A549 (cell line): Measurements from ENCODE around the gene TMEM183A. TPM values are rescaled to one million over a fixed set of nuclear protein-coding genes. Genes with fewer than 3 reads are reported as not detected.
"Not testable (repeated sequence)": the region's sequence is repeated elsewhere in the genome, so short reads cannot be mapped to it uniquely, and the experiment has no call there.

ENCODE experiments used
- ATAC-seq, 2 experiments: fragments of 200-7000 bp in 1 of 2; fragments of >200 bp in 1 of 2; cut with Nextera tagmentation in 1 of 2; cut with Tn5 transposase in 1 of 2; 3 replicates each; pipeline versions ENCODE4 v1.8.0 to v1.9.1; 2018 to 2020; ENCODE audit warnings: mild to moderate bottlenecking in 1 of 2, moderate library complexity in 1 of 2
- CTCF ChIA-PET: fragments of 300-600 bp; sonication (Branson Sonifier 250); formaldehyde crosslinking; extraction: SDS; loops from one replicate; lab custom pipeline; 2021; ENCODE audit warnings: antibody characterized with exemption, inconsistent platforms; lab: Yijun Ruan, JAX
- POLR2A ChIA-PET: fragments of 350-600 bp; formaldehyde crosslinking; extraction: SDS; loops from one replicate; lab custom pipeline; 2021; ENCODE audit warnings: antibody characterized with exemption, inconsistent platforms; lab: Yijun Ruan, JAX
- DNase-seq, 2 experiments: peaks; one replicate each; pipeline versions ENCODE4 v3.0.0 to v3.0.0-alpha.2; 2011 to 2016; ENCODE audit warnings: low read depth in 1 of 2, low spot score in 1 of 2
- FAIRE-seq: peaks from 2 replicates; lab custom pipeline; 2011; peaks lifted over from hg19 to GRCh38; lab: Jason Lieb, UNC
- H3K27ac ChIP-seq, 2 experiments: fragments of >200 bp; sonication (Bioruptor Twin); formaldehyde crosslinking; 3 replicates each; pipeline ENCODE4 v1.5.1; 2016 to 2017
- H3K4me1 ChIP-seq: fragments of >200 bp; sonication (Bioruptor Twin); formaldehyde crosslinking; 3 replicates; pipeline ENCODE4 v1.6.1; 2016
- H3K4me2 ChIP-seq: fragments of >200 bp; sonication (Bioruptor Twin); formaldehyde crosslinking; 3 replicates; pipeline ENCODE4 v1.6.1; 2016
- H3K4me3 ChIP-seq: fragments of >200 bp; sonication (Bioruptor Twin); formaldehyde crosslinking; 3 replicates; pipeline ENCODE4 v1.5.1; 2016
- H3K9me3 ChIP-seq: fragments of >200 bp; sonication (Bioruptor Twin); formaldehyde crosslinking; 3 replicates; pipeline ENCODE4 v1.6.1; 2016
- BCL3 ChIP-seq: fragments of >200 bp; sonication (Bioruptor Twin); formaldehyde crosslinking; IDR thresholded peaks from 3 replicates; pipeline ENCODE4 v1.6.1; 2016
- CHD2 ChIP-seq: fragments of 150-350 bp; IDR thresholded peaks from 2 replicates; pipeline ENCODE4 v1.6.1; 2014; ENCODE audit warnings: low read length; ENCODE audit not compliant: partially characterized antibody
- EHF ChIP-seq: fragments of 250-450 bp; sonication (Bioruptor Pico); IDR thresholded peaks from 2 replicates; pipeline ENCODE4 v1.5.0; 2020; ENCODE audit warnings: mild to moderate bottlenecking
- EHMT2 ChIP-seq: fragments of 200-600 bp; sonication (generic); IDR thresholded peaks from 2 replicates; pipeline ENCODE4 v1.6.1; 2016; ENCODE audit warnings: antibody characterized with exemption, low read depth, mild to moderate bottlenecking, moderate library complexity
- EP300 ChIP-seq, 2 experiments: fragments of >200 bp; sonication (Bioruptor Twin); formaldehyde crosslinking; IDR thresholded peaks; 2 replicates in 1 of 2; 3 replicates in 1 of 2; pipeline ENCODE4 v1.6.1; 2016 to 2017
- MAFK ChIP-seq: fragments of 450-650 bp; IDR thresholded peaks from 2 replicates; pipeline ENCODE4 v1.6.1; 2014; ENCODE audit not compliant: partially characterized antibody
- MAZ ChIP-seq: fragments of 150-350 bp; IDR thresholded peaks from 2 replicates; pipeline ENCODE4 v1.6.1; 2014; ENCODE audit warnings: antibody characterized with exemption, low read depth, low read length, borderline replicate concordance
- POLR2AphosphoS2 ChIP-seq: conservative IDR thresholded peaks from 2 replicates; pipeline ENCODE4 v1.6.1; 2012; ENCODE audit warnings: low read length, improper control_type of control experiment, inconsistent platforms
- RARB ChIP-seq: fragments of 250-450 bp; sonication (Bioruptor Pico); IDR thresholded peaks from 2 replicates; pipeline ENCODE4 v1.8.0; 2021; ENCODE audit warnings: mild to moderate bottlenecking, moderate library complexity
- RCOR1 ChIP-seq: fragments of 150-350 bp; IDR thresholded peaks from 2 replicates; pipeline ENCODE4 v1.6.1; 2014; ENCODE audit warnings: antibody characterized with exemption, low read length, low read depth
- SMC3 ChIP-seq: fragments of >200 bp; sonication (Bioruptor Twin); formaldehyde crosslinking; IDR thresholded peaks from 3 replicates; pipeline ENCODE4 v1.6.1; 2018; ENCODE audit warnings: inconsistent platforms
- SREBF2 ChIP-seq: fragments of 450-650 bp; IDR thresholded peaks from 2 replicates; pipeline ENCODE4 v1.6.1; 2014; ENCODE audit warnings: mild to moderate bottlenecking, moderate library complexity
- TFCP2L1 ChIP-seq: fragments of 250-450 bp; sonication (Bioruptor Pico); IDR thresholded peaks from 2 replicates; pipeline ENCODE4 v1.5.0; 2021; ENCODE audit warnings: mild to moderate bottlenecking
- TP53 ChIP-seq: fragments of 250-450 bp; sonication (Bioruptor Pico); IDR thresholded peaks from 2 replicates; pipeline ENCODE4 v1.5.0; 2021; ENCODE audit warnings: mild to moderate bottlenecking, moderate library complexity
- ZFP36 ChIP-seq: fragments of 450-650 bp; IDR thresholded peaks from 2 replicates; pipeline ENCODE4 v1.6.1; 2014; ENCODE audit warnings: borderline replicate concordance; ENCODE audit not compliant: partially characterized antibody
- WGBS: methylation state at CpG from one replicate; pipeline ENCODE4 v1.1.6; 2017; ENCODE audit errors: missing lambda C conversion rate; 5-methylcytosine and 5-hydroxymethylcytosine counted together
- polyA plus RNA-seq, 4 experiments: library from polyadenylated mRNA; depleted of rRNA in 3 of 4; stranded (reverse); fragments of >200 nt; fragmentation: RNase III in 1 of 4; extraction: RNeasy Plus Mini Kit Qiagen cat#74134 plus additional on column Dnase treatment in 1 of 4; gene quantifications; 2 replicates in 3 of 4; 3 replicates in 1 of 4; pipeline ENCODE4 v1.2.3, GENCODE V29; 2011 to 2017
- TF ChIP-seq, protein P1 (sequence below): fragments of >200 bp; sonication (Bioruptor Twin); formaldehyde crosslinking; IDR thresholded peaks from 3 replicates; pipeline ENCODE4 v1.5.1; 2016
- TF ChIP-seq, protein P2 (sequence below): fragments of 150-350 bp; IDR thresholded peaks from 2 replicates; pipeline ENCODE4 v1.6.1; 2014; ENCODE audit warnings: low read depth, mild to moderate bottlenecking, low read length

The TMEM183A gene
- polyA plus RNA-seq, 2 of the 4 experiments (the other 2 are of a cell fraction) = 48.4 to 114 TPM

- Histone ChIP-seq H3K4me1 (no peaks in the 10 kb centered on the region), H3K9me3 (no peaks in the 10 kb centered on the region)
- no peak for ATAC-seq
- WGBS = 62% methylated on average over 3 of the region's 3 CpGs
- no peak for TF ChIP-seq EHMT2
- no peak for TF ChIP-seq ZFP36
- TF ChIP-seq, all 56 proteins: peak for 0
- CTCF ChIA-PET = interaction anchor here (1.0 to 1.5 kb wide), 2 partner anchors 16 to 56 kb away, joined by 4 to 5 read pairs; partner anchors contain the start of gene KLHL12
- Histone ChIP-seq H3K27ac (no peak overlapping the region), H3K4me2 (no peak overlapping the region), H3K4me3 (no peak overlapping the region)
- DNase-seq (no peak), FAIRE-seq (no peak)
- POLR2A ChIA-PET = no interaction called here
Observed at GRCh38 chr1:202982715-202983430, 24.3 kb upstream of the TMEM183A start.

DNA sequence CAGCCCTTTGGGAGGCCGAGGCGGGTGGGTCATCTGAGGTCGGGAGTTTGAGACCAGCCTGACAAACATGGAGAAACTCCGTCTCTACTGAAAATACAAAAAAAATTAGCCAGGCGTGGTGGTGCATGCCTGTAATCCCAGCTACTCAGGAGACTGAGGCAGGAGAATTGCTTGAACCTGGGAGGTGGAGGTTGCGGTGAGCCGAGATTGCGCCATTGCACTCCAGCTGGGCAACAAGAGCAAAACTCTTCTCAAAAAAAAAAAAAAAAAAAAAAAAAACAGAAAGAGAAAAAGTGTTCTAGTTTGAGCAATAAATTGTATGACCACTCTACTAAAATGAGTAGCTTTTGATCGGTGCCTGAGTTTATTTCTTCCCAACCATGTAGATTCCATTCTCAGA, 21.1 kb upstream of the TMEM183A start:
- POLR2A ChIA-PET, H3K9me3 ChIP-seq, H3K4me2 ChIP-seq, ATAC-seq, H3K4me1 ChIP-seq, H3K4me3 ChIP-seq, DNase-seq, FAIRE-seq, H3K27ac ChIP-seq: not testable (repeated sequence)
- 39% methylated on average over 9 of the region's 9 CpGs for WGBS
- CTCF ChIA-PET = interaction anchor here (0.7 to 3.3 kb wide), 2 partner anchors 12 to 76 kb away, joined by 3 to 28 read pairs; no protein-coding TSS in a partner anchor

DNA sequence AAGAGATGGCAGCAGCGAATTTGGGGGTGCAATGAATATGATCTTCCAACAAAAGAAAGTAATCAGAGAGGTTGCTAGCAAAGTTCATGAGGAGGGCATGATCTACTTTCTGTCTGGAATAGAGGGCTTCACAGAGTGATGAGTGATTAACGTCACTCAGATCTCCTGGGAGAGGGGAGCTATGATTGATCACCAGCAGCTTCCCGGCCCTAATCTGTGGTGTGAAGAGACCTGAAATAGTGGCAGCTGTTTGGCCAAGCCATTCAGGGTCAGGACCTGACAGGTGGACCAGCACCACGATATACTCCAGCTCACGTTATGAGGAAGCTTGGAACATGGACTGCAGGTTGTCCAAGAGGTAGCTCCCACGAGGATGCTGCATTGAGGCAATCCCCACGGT, 19.9 kb upstream of the TMEM183A start:
- WGBS = 31% methylated on average over 7 of the region's 7 CpGs
- ATAC-seq = no peak
- FAIRE-seq = no peak

More for the DNA sequence above, 19.9 kb upstream of the TMEM183A start:
- Histone ChIP-seq H3K4me3 (no peak overlapping the region), H3K27ac (no peak overlapping the region), H3K9me3 (no peaks in the 10 kb centered on the region), H3K4me2 (no peak overlapping the region), H3K4me1 (no peaks in the 10 kb centered on the region)
- ChIA-PET POLR2A (no interaction called here), CTCF (interaction anchor here (1.1 to 3.3 kb wide), 5 partner anchors 8 to 35 kb away, joined by 3 to 28 read pairs (median 6); partner anchors contain the start of gene TMEM183A)
- DNase-seq = no peak
- TF ChIP-seq EP300 (IDR thresholded peaks at IDR 0.05) (no peak), MAFK (no peak), TP53 (no peak), POLR2AphosphoS2 (no peak), RARB (CRISPR knock-in tag) (no peak), EHF (no peak), MAZ (no peak), SMC3 (no peak), TFCP2L1 (CRISPR knock-in tag) (no peak), ZFP36 (no peak), SREBF2 (no peak), BCL3 (no peak), RCOR1 (no peak), EHMT2 (no peak), CHD2 (no peak)
- TF ChIP-seq, protein P1, sequence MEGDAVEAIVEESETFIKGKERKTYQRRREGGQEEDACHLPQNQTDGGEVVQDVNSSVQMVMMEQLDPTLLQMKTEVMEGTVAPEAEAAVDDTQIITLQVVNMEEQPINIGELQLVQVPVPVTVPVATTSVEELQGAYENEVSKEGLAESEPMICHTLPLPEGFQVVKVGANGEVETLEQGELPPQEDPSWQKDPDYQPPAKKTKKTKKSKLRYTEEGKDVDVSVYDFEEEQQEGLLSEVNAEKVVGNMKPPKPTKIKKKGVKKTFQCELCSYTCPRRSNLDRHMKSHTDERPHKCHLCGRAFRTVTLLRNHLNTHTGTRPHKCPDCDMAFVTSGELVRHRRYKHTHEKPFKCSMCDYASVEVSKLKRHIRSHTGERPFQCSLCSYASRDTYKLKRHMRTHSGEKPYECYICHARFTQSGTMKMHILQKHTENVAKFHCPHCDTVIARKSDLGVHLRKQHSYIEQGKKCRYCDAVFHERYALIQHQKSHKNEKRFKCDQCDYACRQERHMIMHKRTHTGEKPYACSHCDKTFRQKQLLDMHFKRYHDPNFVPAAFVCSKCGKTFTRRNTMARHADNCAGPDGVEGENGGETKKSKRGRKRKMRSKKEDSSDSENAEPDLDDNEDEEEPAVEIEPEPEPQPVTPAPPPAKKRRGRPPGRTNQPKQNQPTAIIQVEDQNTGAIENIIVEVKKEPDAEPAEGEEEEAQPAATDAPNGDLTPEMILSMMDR = no peak
- TF ChIP-seq, protein P2, sequence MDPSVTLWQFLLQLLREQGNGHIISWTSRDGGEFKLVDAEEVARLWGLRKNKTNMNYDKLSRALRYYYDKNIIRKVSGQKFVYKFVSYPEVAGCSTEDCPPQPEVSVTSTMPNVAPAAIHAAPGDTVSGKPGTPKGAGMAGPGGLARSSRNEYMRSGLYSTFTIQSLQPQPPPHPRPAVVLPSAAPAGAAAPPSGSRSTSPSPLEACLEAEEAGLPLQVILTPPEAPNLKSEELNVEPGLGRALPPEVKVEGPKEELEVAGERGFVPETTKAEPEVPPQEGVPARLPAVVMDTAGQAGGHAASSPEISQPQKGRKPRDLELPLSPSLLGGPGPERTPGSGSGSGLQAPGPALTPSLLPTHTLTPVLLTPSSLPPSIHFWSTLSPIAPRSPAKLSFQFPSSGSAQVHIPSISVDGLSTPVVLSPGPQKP = no peak
